ENCODE measurements around the gene ATRN. TPM values are rescaled to one million over a fixed set of nuclear protein-coding genes. Genes with fewer than 3 reads are reported as not detected.

Gene ATRN
- total RNA-seq, 1 donor from 2014 or later: 30.6 TPM

- Histone ChIP-seq H3K27me3 (ENCODE audit: control insufficient read depth, insufficient read depth, low read length) (no peaks in the 10 kb centered on the region), H3K4me3 (ENCODE audit: low read depth, low read length) (no peak overlapping the region), H3K36me3 (ENCODE audit: control insufficient read depth, insufficient read depth, low read length) (no peaks in the 10 kb centered on the region)
- DNase-seq (ENCODE audit: low read depth): no peak
- TF ChIP-seq CTCF (IDR thresholded peaks at IDR 0.05; ENCODE audit: insufficient read depth, low read length, poor library complexity, severe bottlenecking): no peak
These were observed 21.5 kb upstream of the ATRN start for GRCh38 chr20:3449319-3449718.

DNA sequence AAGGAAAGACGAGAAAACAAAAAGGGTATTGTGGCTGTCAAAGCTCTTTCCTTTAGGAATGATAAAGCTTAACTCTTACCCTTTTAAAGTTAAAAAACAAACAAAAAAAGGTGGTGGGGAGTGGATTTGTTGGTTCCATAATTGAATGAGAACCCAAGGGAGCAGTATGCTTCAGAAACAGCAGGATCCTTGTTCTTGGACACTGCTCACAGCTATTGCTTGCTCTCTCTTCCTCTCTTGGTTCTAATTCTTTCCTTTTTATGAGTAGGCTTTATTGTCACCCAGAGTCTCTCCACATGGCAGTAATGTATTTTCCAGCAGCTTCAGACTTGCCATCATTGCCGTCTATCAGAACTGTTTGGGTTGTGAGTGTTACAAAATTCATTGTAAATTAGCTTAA lies 18.7 kb upstream of the ATRN start:
- no peaks in the 10 kb centered on the region for H3K36me3 ChIP-seq (ENCODE audit: control insufficient read depth, insufficient read depth, low read length)
- H3K27me3 ChIP-seq (ENCODE audit: control insufficient read depth, insufficient read depth, low read length): peaks cover under 1% of the 10 kb centered on the region
- DNase-seq (ENCODE audit: low read depth): no peak
- no peak for TF ChIP-seq CTCF (IDR thresholded peaks at IDR 0.05; ENCODE audit: insufficient read depth, low read length, poor library complexity, severe bottlenecking)
- H3K4me3 ChIP-seq (ENCODE audit: low read depth, low read length): no peak overlapping the region

GRCh38 chr20:3452690-3453089 lies 18.1 kb upstream of the ATRN start:
- Histone ChIP-seq H3K36me3 (ENCODE audit: control insufficient read depth, insufficient read depth, low read length) (no peaks in the 10 kb centered on the region), H3K27me3 (ENCODE audit: control insufficient read depth, insufficient read depth, low read length) (peaks cover 2% of the 10 kb centered on the region), H3K4me3 (ENCODE audit: low read depth, low read length) (no peak overlapping the region)
- no peak for TF ChIP-seq CTCF (IDR thresholded peaks at IDR 0.05; ENCODE audit: insufficient read depth, low read length, poor library complexity, severe bottlenecking)
- DNase-seq (ENCODE audit: low read depth): no peak

DNA sequence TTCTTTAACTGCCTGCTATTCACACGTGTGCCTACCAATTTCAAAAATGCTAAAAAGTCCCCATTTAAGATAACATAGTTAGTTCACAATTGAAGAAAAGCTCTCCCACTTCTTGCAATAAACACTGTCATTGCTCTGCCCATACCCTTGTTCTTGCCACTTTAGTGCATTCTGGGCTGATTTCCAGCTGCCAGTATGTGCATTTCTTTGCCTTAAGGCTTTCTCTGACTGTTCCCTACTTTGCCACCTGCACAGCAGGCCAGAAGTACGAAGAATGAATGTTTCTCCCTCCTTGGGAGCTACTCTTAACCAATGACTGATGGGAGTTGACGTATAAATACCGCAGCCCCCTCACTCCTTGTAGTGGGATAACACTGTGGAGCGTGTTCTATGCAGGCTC lies 16.0 kb upstream of the ATRN start:
- no peak for TF ChIP-seq CTCF (IDR thresholded peaks at IDR 0.05; ENCODE audit: insufficient read depth, low read length, poor library complexity, severe bottlenecking)
- no peak overlapping the region for H3K4me3 ChIP-seq (ENCODE audit: low read depth, low read length)
- H3K27me3 ChIP-seq (ENCODE audit: control insufficient read depth, insufficient read depth, low read length): peaks cover 5% of the 10 kb centered on the region
- no peak for DNase-seq (ENCODE audit: low read depth)
- no peaks in the 10 kb centered on the region for H3K36me3 ChIP-seq (ENCODE audit: control insufficient read depth, insufficient read depth, low read length)

DNA sequence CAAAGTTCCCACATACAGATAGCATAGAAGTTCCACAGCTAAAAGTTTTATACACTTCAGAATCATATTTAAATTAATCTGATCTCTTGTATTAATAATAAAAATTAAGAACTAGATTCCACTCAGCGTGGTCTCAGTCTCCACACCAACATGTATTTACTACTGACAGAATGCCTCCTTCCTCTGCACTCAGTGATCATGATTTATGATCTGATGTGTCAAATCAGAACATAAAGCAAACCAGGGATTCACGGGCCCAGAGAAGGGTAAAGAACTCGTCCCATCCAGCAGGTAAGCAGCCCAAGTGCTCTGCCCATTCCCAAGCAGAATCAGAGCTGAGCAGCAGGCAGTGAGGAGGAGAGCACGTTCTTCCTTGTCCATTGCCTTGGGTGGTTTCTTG lies 14.2 kb upstream of the ATRN start:
- TF ChIP-seq CTCF (IDR thresholded peaks at IDR 0.05; ENCODE audit: insufficient read depth, low read length, poor library complexity, severe bottlenecking): no peak

DNA sequence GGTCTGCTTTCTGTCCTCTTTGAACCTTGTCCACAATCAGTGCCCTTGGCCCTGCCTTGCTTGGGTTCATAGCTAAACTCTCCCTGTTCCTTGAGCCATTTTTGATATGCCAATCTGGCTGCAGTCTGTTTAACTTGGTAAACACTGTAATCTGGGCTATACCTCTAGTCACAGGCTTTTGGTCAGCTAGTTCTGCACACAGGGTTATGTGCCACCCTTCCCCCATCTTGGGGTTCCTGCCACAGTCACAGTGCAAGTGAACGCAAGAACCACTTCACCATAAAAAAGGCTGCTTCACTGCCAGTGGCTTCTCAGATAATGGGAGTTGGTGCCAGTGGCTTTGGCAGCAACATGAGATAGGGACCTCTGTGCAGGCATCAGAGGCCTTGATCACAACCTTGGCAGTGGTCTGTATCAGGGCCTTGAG lies 10.9 kb upstream of the ATRN start:
- H3K4me3 ChIP-seq (ENCODE audit: low read depth, low read length): no peak overlapping the region
- H3K36me3 ChIP-seq (ENCODE audit: control insufficient read depth, insufficient read depth, low read length): no peaks in the 10 kb centered on the region
- peaks cover 5% of the 10 kb centered on the region for H3K27me3 ChIP-seq (ENCODE audit: control insufficient read depth, insufficient read depth, low read length)
- no peak for DNase-seq (ENCODE audit: low read depth)
- no peak for TF ChIP-seq CTCF (IDR thresholded peaks at IDR 0.05; ENCODE audit: insufficient read depth, low read length, poor library complexity, severe bottlenecking)

More for the DNA sequence above, 14.2 kb upstream of the ATRN start:
- Histone ChIP-seq H3K27me3 (ENCODE audit: control insufficient read depth, insufficient read depth, low read length) (peaks cover 5% of the 10 kb centered on the region), H3K4me3 (ENCODE audit: low read depth, low read length) (no peak overlapping the region), H3K36me3 (ENCODE audit: control insufficient read depth, insufficient read depth, low read length) (no peaks in the 10 kb centered on the region)
- DNase-seq (ENCODE audit: low read depth): no peak

Data from kidney epithelial cell (primary cell).